Measurements from ENCODE around the gene RNPEPL1. TPM values are rescaled to one million over a fixed set of nuclear protein-coding genes. Genes with fewer than 3 reads are reported as not detected.
"Not testable (repeated sequence)": the region's sequence is repeated elsewhere in the genome, so short reads cannot be mapped to it uniquely, and the experiment has no call there.

Gene RNPEPL1
- total RNA-seq, 1 experiment from 2014 or later = 22.6 TPM

DNA sequence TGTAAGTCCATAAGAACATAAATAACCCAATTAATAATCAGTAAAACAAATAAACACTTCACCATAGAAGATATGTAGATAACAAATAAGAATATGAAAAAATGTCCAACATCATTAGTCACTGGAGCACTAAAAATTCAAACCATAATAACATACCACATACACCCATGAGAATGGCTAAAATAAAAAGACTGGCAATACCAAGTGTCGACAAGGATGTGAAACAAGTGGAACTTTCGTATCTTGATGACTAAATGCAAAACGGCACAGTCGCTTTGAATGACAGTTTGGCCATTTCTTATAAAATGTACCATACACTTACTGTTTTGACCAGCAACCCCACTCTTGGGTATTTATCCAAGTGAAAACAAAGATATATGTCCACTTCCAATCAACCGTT, 37.2 kb upstream of the RNPEPL1 start:
- no peaks in the 10 kb centered on the region for H3K27me3 ChIP-seq (replicated peaks; ENCODE audit: control insufficient read depth, insufficient read depth, low read length)
- no peaks in the 10 kb centered on the region for H3K27me3 Mint-ChIP-seq (ENCODE audit: insufficient read depth, unreplicated experiment)
- H3K4me1 Mint-ChIP-seq (ENCODE audit: low read depth, unreplicated experiment) = no peaks in the 10 kb centered on the region
- CTCF ChIA-PET = no interaction called here
- TF ChIP-seq, protein P1, sequence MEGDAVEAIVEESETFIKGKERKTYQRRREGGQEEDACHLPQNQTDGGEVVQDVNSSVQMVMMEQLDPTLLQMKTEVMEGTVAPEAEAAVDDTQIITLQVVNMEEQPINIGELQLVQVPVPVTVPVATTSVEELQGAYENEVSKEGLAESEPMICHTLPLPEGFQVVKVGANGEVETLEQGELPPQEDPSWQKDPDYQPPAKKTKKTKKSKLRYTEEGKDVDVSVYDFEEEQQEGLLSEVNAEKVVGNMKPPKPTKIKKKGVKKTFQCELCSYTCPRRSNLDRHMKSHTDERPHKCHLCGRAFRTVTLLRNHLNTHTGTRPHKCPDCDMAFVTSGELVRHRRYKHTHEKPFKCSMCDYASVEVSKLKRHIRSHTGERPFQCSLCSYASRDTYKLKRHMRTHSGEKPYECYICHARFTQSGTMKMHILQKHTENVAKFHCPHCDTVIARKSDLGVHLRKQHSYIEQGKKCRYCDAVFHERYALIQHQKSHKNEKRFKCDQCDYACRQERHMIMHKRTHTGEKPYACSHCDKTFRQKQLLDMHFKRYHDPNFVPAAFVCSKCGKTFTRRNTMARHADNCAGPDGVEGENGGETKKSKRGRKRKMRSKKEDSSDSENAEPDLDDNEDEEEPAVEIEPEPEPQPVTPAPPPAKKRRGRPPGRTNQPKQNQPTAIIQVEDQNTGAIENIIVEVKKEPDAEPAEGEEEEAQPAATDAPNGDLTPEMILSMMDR (IDR thresholded peaks at IDR 0.05; ENCODE audit: insufficient read depth in 1 of 2, low read depth in 1 of 2, low read length in 1 of 2, severe bottlenecking in 1 of 2, unreplicated experiment in 1 of 2) = no peak
- no peak overlapping the region for H3K4me3 Mint-ChIP-seq (ENCODE audit: unreplicated experiment)
- POLR2A ChIA-PET = no interaction called here
- intact Hi-C loops (cut with micrococcal nuclease; ENCODE audit: unreplicated experiment) = no loop called here
- no TSS peak for BruUV-seq (replicated peaks)
- H3K9me3 ChIP-seq = peaks cover 11% of the 10 kb centered on the region
- peaks cover 33% of the 10 kb centered on the region for H3K9me3 Mint-ChIP-seq (ENCODE audit: unreplicated experiment)
- H3K4me1 ChIP-seq = 0 out of 2 replicates have a peak, but pooled peaks cover 4% of the 10 kb centered on the region
- no peak overlapping the region for H3K27ac Mint-ChIP-seq (ENCODE audit: unreplicated experiment)
- DNase-seq = no peak
- no peaks in the 10 kb centered on the region; the same call in 1 of the 2 replicates for H3K36me3 ChIP-seq (ENCODE audit: control insufficient read depth, insufficient read depth, low read length)
- no peak overlapping the region for H3K4me3 ChIP-seq (ENCODE audit: low read depth, low read length)
- H3K36me3 Mint-ChIP-seq (ENCODE audit: insufficient read depth, unreplicated experiment) = peaks cover 11% of the 10 kb centered on the region

GRCh38 chr2:240532031-240532775, 36.1 kb upstream of the RNPEPL1 start:
- Mint-ChIP-seq H3K27me3 (ENCODE audit: insufficient read depth, unreplicated experiment) (no peaks in the 10 kb centered on the region), H3K27ac (ENCODE audit: unreplicated experiment) (no peak overlapping the region), H3K36me3 (ENCODE audit: insufficient read depth, unreplicated experiment) (peaks cover 11% of the 10 kb centered on the region), H3K4me3 (ENCODE audit: unreplicated experiment) (no peak overlapping the region), H3K9me3 (ENCODE audit: unreplicated experiment) (peaks cover 26% of the 10 kb centered on the region), H3K4me1 (ENCODE audit: low read depth, unreplicated experiment) (peaks cover 1% of the 10 kb centered on the region)
- 0 out of 2 replicates have a peak, but pooled peaks cover 4% of the 10 kb centered on the region for H3K4me1 ChIP-seq
- no peak overlapping the region for H3K4me3 ChIP-seq (ENCODE audit: low read depth, low read length)
- no peak for DNase-seq
- intact Hi-C loops (cut with micrococcal nuclease; ENCODE audit: unreplicated experiment) = no loop called here
- H3K9me3 ChIP-seq = peaks cover 11% of the 10 kb centered on the region
- TF ChIP-seq, protein P1 (IDR thresholded peaks at IDR 0.05; ENCODE audit: insufficient read depth in 1 of 2, low read depth in 1 of 2, low read length in 1 of 2, severe bottlenecking in 1 of 2, unreplicated experiment in 1 of 2) = no peak
- ChIA-PET POLR2A (no interaction called here), CTCF (no interaction called here)
- BruUV-seq (replicated peaks) = no TSS peak
- no peaks in the 10 kb centered on the region for H3K27me3 ChIP-seq (replicated peaks; ENCODE audit: control insufficient read depth, insufficient read depth, low read length)
- no peaks in the 10 kb centered on the region for H3K36me3 ChIP-seq (ENCODE audit: control insufficient read depth, insufficient read depth, low read length)

GRCh38 chr2:240538031-240538780, 30.1 kb upstream of the RNPEPL1 start:
- no peak for DNase-seq
- H3K9me3 Mint-ChIP-seq (ENCODE audit: unreplicated experiment) = no peaks in the 10 kb centered on the region
- no peak overlapping the region for H3K4me3 ChIP-seq (ENCODE audit: low read depth, low read length)
- H3K27ac Mint-ChIP-seq (ENCODE audit: unreplicated experiment) = no peak overlapping the region
- H3K27me3 ChIP-seq (replicated peaks; ENCODE audit: control insufficient read depth, insufficient read depth, low read length) = no peaks in the 10 kb centered on the region
- CTCF ChIA-PET = no interaction called here
- BruUV-seq (replicated peaks) = no TSS peak
- peaks cover 8% of the 10 kb centered on the region for H3K4me1 Mint-ChIP-seq (ENCODE audit: low read depth, unreplicated experiment)
- H3K27me3 Mint-ChIP-seq (ENCODE audit: insufficient read depth, unreplicated experiment) = no peaks in the 10 kb centered on the region
- H3K4me1 ChIP-seq = 0 out of 2 replicates have a peak, but pooled peaks cover 4% of the 10 kb centered on the region
- H3K4me3 Mint-ChIP-seq (ENCODE audit: unreplicated experiment) = no peak overlapping the region
- no peaks in the 10 kb centered on the region for H3K9me3 ChIP-seq
- peaks cover 27% of the 10 kb centered on the region for H3K36me3 Mint-ChIP-seq (ENCODE audit: insufficient read depth, unreplicated experiment)
- TF ChIP-seq, protein P1 (IDR thresholded peaks at IDR 0.05; ENCODE audit: insufficient read depth in 1 of 2, low read depth in 1 of 2, low read length in 1 of 2, severe bottlenecking in 1 of 2, unreplicated experiment in 1 of 2) = no peak
- POLR2A ChIA-PET = no interaction called here
- H3K36me3 ChIP-seq (ENCODE audit: control insufficient read depth, insufficient read depth, low read length) = no peaks in the 10 kb centered on the region
- intact Hi-C loops (cut with micrococcal nuclease; ENCODE audit: unreplicated experiment) = no loop called here

- CTCF ChIA-PET; H3K36me3 ChIP-seq (ENCODE audit: control insufficient read depth, insufficient read depth, low read length); H3K4me1 Mint-ChIP-seq (ENCODE audit: low read depth, unreplicated experiment); BruUV-seq (replicated peaks); H3K27me3 Mint-ChIP-seq (ENCODE audit: insufficient read depth, unreplicated experiment); intact Hi-C loops (cut with micrococcal nuclease; ENCODE audit: unreplicated experiment); H3K4me1 ChIP-seq; H3K4me3 ChIP-seq (ENCODE audit: low read depth, low read length); H3K27ac Mint-ChIP-seq (ENCODE audit: unreplicated experiment); H3K27me3 ChIP-seq (replicated peaks; ENCODE audit: control insufficient read depth, insufficient read depth, low read length); H3K9me3 ChIP-seq; H3K9me3 Mint-ChIP-seq (ENCODE audit: unreplicated experiment); POLR2A ChIA-PET; H3K4me3 Mint-ChIP-seq (ENCODE audit: unreplicated experiment); DNase-seq: not testable (repeated sequence)
- H3K36me3 Mint-ChIP-seq (ENCODE audit: insufficient read depth, unreplicated experiment) = peaks cover 32% of the 10 kb centered on the region
Observed at GRCh38 chr2:240539101-240539500, 29.2 kb upstream of the RNPEPL1 start.
